OCI-LY3 (cell line): ENCODE data around the gene SHFL.

Source experiments
- H2AFZ ChIP-seq: fragments of 200-600, 300-600 bp; shearing (Covaris generic); 2 replicates; pipeline ENCODE4 v1.6.0; 2014; ENCODE audit warnings: antibody characterized with exemption, low read depth, low read length
- H3K27ac ChIP-seq: fragments of 200-600, 300-600 bp; sonication (generic); 2 replicates; pipeline ENCODE4 v1.5.1; 2014; ENCODE audit warnings: mild to moderate bottlenecking, low read length, moderate library complexity, mixed read lengths
- H3K27me3 ChIP-seq: fragments of 200-600, 300-600 bp; sonication (generic); 2 replicates; pipeline ENCODE4 v1.6.1; 2014; ENCODE audit warnings: low read depth, low read length, mixed read lengths
- H3K36me3 ChIP-seq: fragments of 200-600, 300-600 bp; sonication (generic); replicated peaks from 2 replicates; pipeline ENCODE3; 2014; ENCODE audit warnings: low read depth, low read length, mixed read lengths
- H3K4me1 ChIP-seq: fragments of 300-600, 200-600 bp; sonication (generic); 2 replicates; pipeline ENCODE4 v1.6.1; 2014; ENCODE audit warnings: low read length, mixed read lengths
- H3K4me2 ChIP-seq: fragments of 200-600, 300-600 bp; sonication (generic); 2 replicates; pipeline ENCODE4 v1.6.1; 2014; ENCODE audit warnings: low read length, mixed read lengths
- H3K4me3 ChIP-seq: fragments of 300-600, 200-600 bp; sonication (generic); 2 replicates; pipeline ENCODE4 v1.5.1; 2014; ENCODE audit warnings: antibody characterized with exemption, mild to moderate bottlenecking, low read length, moderate library complexity
- H3K79me2 ChIP-seq: fragments of 300-600, 200-600 bp; shearing (Covaris generic); 2 replicates; pipeline ENCODE4 v1.6.1; 2014; ENCODE audit warnings: mild to moderate bottlenecking, low read length, mixed read lengths
- H3K9ac ChIP-seq: fragments of 300-600, 200-600 bp; shearing (Covaris generic); 2 replicates; pipeline ENCODE4 v1.6.0; 2014; ENCODE audit warnings: mild to moderate bottlenecking, low read length, moderate library complexity
- H3K9me3 ChIP-seq: fragments of 200-600, 300-600 bp; shearing (Covaris generic); 2 replicates; pipeline ENCODE4 v1.6.1; 2014; ENCODE audit warnings: low read length, mixed read lengths; ENCODE audit not compliant: insufficient read depth
- H4K20me1 ChIP-seq: fragments of 200-600, 300-600 bp; sonication (generic); 2 replicates; pipeline ENCODE4 v1.6.1; 2016; ENCODE audit warnings: low read length, mixed read lengths; ENCODE audit not compliant: insufficient read depth
- CTCF ChIP-seq: fragments of 200-600, 300-600 bp; sonication (generic); IDR thresholded peaks from 2 replicates; pipeline ENCODE4 v1.5.1; 2014; ENCODE audit warnings: antibody characterized with exemption, low read length, low read depth
- EZH2phosphoT487 ChIP-seq: fragments of 200-600 bp; shearing (Covaris generic); IDR thresholded peaks from 2 replicates; pipeline ENCODE4 v1.6.1; 2018; ENCODE audit warnings: antibody characterized with exemption, mixed run types, low read depth

Gene SHFL

GRCh38 chr19:10052602-10053360 is 33.3 kb upstream of the SHFL start:
- H3K36me3 ChIP-seq = no peaks in the 10 kb centered on the region
- no peak overlapping the region for H2AFZ ChIP-seq
- no peak overlapping the region for H3K4me2 ChIP-seq
- no peaks in the 10 kb centered on the region for H3K4me1 ChIP-seq
- H3K79me2 ChIP-seq = no peaks in the 10 kb centered on the region
- H3K9me3 ChIP-seq = no peaks in the 10 kb centered on the region
- TF ChIP-seq EZH2phosphoT487 (no peak), CTCF (no peak)
- H3K27me3 ChIP-seq = 0 out of 2 replicates have a peak, but pooled peaks cover 5% of the 10 kb centered on the region
- H4K20me1 ChIP-seq = no peaks in the 10 kb centered on the region
- H3K4me3 ChIP-seq = no peak overlapping the region
- no peak overlapping the region for H3K27ac ChIP-seq
- no peak overlapping the region for H3K9ac ChIP-seq

- no peak overlapping the region for H3K4me3 ChIP-seq
- no peaks in the 10 kb centered on the region for H3K9me3 ChIP-seq
- no peaks in the 10 kb centered on the region for H3K79me2 ChIP-seq
- H3K4me1 ChIP-seq = no peaks in the 10 kb centered on the region
- H2AFZ ChIP-seq = no peak overlapping the region
- TF ChIP-seq EZH2phosphoT487 = no peak
- TF ChIP-seq CTCF = no peak
- no peaks in the 10 kb centered on the region for H3K36me3 ChIP-seq
- no peak overlapping the region for H3K4me2 ChIP-seq
- no peak overlapping the region for H3K9ac ChIP-seq
- peaks cover 5% of the 10 kb centered on the region; the same call in 1 of the 2 replicates for H3K27me3 ChIP-seq
- no peak overlapping the region for H3K27ac ChIP-seq
- H4K20me1 ChIP-seq = no peaks in the 10 kb centered on the region
These were observed 24.3 kb upstream of the SHFL start for GRCh38 chr19:10061717-10062310.

- no peak overlapping the region for H2AFZ ChIP-seq
- no peaks in the 10 kb centered on the region for H3K36me3 ChIP-seq
- H3K4me1 ChIP-seq = no peaks in the 10 kb centered on the region
- no peak overlapping the region for H3K4me2 ChIP-seq
- TF ChIP-seq EZH2phosphoT487 (no peak), CTCF (no peak)
- no peaks in the 10 kb centered on the region for H3K79me2 ChIP-seq
- no peaks in the 10 kb centered on the region for H4K20me1 ChIP-seq
- no peak overlapping the region for H3K27ac ChIP-seq
- H3K27me3 ChIP-seq = peaks cover 18% of the 10 kb centered on the region
- no peak overlapping the region for H3K4me3 ChIP-seq
- H3K9me3 ChIP-seq = no peaks in the 10 kb centered on the region
- H3K9ac ChIP-seq = no peak overlapping the region
These were observed 17.9 kb upstream of the SHFL start for GRCh38 chr19:10068205-10068604.

DNA sequence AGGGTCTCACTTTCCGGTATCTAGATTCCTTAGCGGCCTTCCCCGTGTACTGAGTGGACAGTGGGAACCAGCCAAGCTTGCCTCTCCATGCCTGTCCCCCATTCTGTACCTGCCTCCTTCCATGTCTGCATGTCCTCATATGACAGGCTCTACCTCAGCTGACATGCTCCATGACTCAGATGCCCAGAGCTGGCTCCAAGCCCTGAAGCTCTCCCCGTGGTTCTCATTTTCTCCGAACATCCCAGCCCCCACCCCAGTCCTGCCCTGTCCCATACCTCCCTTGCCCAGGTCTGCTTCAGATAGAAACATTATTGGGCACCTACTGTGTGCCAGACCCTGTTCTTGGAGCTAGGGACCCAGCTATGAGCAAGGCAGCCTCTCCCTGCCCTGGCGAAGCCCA is 17.1 kb upstream of the SHFL start:
- Histone ChIP-seq H3K4me3 (no peak overlapping the region), H3K27ac (no peak overlapping the region), H2AFZ (no peak overlapping the region), H3K36me3 (no peaks in the 10 kb centered on the region), H3K79me2 (no peaks in the 10 kb centered on the region), H3K4me1 (peaks cover 1% of the 10 kb centered on the region; the same call in 1 of the 2 replicates), H3K27me3 (peaks cover 18% of the 10 kb centered on the region), H3K9ac (no peak overlapping the region), H3K9me3 (no peaks in the 10 kb centered on the region), H3K4me2 (no peak overlapping the region), H4K20me1 (no peaks in the 10 kb centered on the region)
- no peak for TF ChIP-seq CTCF
- TF ChIP-seq EZH2phosphoT487 = no peak
